Ureter (tissue), 1 donor: ENCODE results near the gene C19orf53. TPM values are rescaled to one million over a fixed set of nuclear protein-coding genes. Genes with fewer than 3 reads are reported as not detected.

Experiments used
- DNase-seq: peaks from one replicate; pipeline ENCODE4 v3.0.0-alpha.2; 2020; ENCODE audit warnings: low spot score
- total RNA-seq: library from RNA; stranded (reverse); gene quantifications from one replicate; pipeline ENCODE4 v1.2.4, GENCODE V29; 2023
- donor health status: DM: yes; HTN: yes; CAD: no.

Gene C19orf53
- total RNA-seq, 1 donor from 2014 or later = 78.2 TPM

DNA sequence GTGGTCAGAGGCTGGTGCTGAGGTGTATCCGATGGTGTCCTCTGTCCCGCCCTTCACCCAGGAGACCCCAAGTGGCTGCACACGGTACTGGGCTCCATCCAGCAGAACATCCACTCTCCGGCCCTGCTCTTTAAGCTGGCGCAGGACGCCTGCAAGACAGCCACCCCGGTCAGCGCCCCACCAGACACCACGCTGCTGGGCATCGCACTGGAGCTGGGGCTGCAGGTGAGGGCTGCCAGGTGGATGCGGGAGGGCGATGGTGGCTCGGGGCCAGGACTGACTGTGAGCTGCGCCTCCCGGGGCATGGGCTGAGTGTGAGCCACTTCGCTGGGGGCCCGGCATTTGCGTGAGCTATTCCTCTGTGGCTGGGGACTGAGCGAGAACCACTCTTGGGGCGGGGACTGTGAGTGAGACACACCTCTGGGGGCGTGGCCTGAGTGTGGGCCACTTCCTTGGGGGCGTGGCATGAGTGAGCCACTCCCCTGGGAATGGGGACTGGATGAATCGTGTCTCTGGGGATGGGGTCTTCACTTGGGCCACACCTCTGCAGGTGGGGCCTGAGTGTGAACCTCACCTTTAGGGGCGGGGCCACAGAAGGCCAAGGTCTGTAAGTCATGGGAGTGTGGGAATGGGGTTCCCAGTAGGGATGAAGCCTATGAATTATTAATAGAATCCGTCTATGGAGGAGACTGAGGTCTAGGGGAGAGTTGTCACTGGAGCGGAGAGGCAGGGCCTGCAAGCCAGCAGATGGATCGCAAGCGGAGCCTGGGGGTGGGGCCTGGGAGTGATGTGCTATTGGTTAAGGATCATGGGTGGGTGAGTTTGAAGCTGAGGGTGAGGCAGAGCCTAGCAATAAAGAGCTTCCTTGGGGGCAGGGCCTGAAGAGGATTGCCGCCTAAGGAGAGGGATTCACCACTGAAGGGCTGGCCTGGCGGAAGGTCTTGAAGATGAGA, 51.5 kb downstream of the C19orf53 start:
- DNase-seq = no peak

- DNase-seq = no peak
These were observed 52.5 kb downstream of the C19orf53 start for GRCh38 chr19:13826652-13827235.

- DNase-seq = no peak
These were observed 53.4 kb downstream of the C19orf53 start for GRCh38 chr19:13827656-13828055.

Other genes with a start within 250 kb of the C19orf53 start
- gene MRI1, start 9.9 kb upstream of the C19orf53 start, total RNA-seq = 50.7 TPM
- gene ZSWIM4, start 21.0 kb downstream of the C19orf53 start, total RNA-seq = 8.1 TPM
- not detected for gene NANOS3, start 102.7 kb downstream of the C19orf53 start, total RNA-seq
- gene BRME1, start 131.7 kb downstream of the C19orf53 start, total RNA-seq = 3.3 TPM
- 57.2 TPM for gene CC2D1A, start 131.7 kb downstream of the C19orf53 start, total RNA-seq
- gene PODNL1, start 164.0 kb downstream of the C19orf53 start, total RNA-seq = 7.9 TPM
- gene DCAF15, start 178.1 kb downstream of the C19orf53 start, total RNA-seq = 30.0 TPM
- 16.4 TPM for gene RFX1, start 231.9 kb downstream of the C19orf53 start, total RNA-seq